Neural progenitor cell (in vitro differentiated cells): Measurements from ENCODE around the gene NHERF1. TPM values are rescaled to one million over a fixed set of nuclear protein-coding genes. Genes with fewer than 3 reads are reported as not detected.

Experiments used
- DNase-seq: peaks from one replicate; pipeline ENCODE4 v3.0.0-alpha.2; 2016; ENCODE audit warnings: low spot score
- H2AFZ ChIP-seq: fragments of 200-600 bp; sonication (generic); replicated peaks from 2 replicates; pipeline ENCODE4 v1.6.1; 2016; ENCODE audit warnings: antibody characterized with exemption
- H3F3A ChIP-seq: fragments of 200-600 bp; sonication (generic); 2 replicates; pipeline ENCODE4 v1.6.1; 2016; ENCODE audit warnings: antibody characterized with exemption, low read depth
- H3K27ac ChIP-seq: fragments of 200-600 bp; sonication (generic); 2 replicates; pipeline ENCODE4 v1.5.1; 2016; ENCODE audit warnings: mild to moderate bottlenecking
- H3K27me3 ChIP-seq: fragments of 200-600 bp; sonication (generic); 2 replicates; pipeline ENCODE4 v1.6.1; 2016; ENCODE audit warnings: mild to moderate bottlenecking, moderate library complexity
- H3K36me3 ChIP-seq: fragments of 200-600 bp; sonication (generic); 2 replicates; pipeline ENCODE4 v1.5.1; 2016
- H3K4me1 ChIP-seq: fragments of 200-600 bp; sonication (generic); 2 replicates; pipeline ENCODE4 v1.6.1; 2016; ENCODE audit warnings: mixed run types
- H3K4me2 ChIP-seq: fragments of 200-600 bp; sonication (generic); 2 replicates; pipeline ENCODE4 v1.6.1; 2016
- H3K4me3 ChIP-seq: fragments of 200-600 bp; sonication (generic); 2 replicates; pipeline ENCODE4 v1.5.1; 2016
- H3K79me2 ChIP-seq: fragments of 200-600 bp; sonication (generic); 2 replicates; pipeline ENCODE4 v1.6.1; 2016; ENCODE audit warnings: low read depth
- H3K9ac ChIP-seq: fragments of 200-600 bp; sonication (generic); 2 replicates; pipeline ENCODE4 v1.6.1; 2016
- H3K9me3 ChIP-seq: fragments of 200-600 bp; sonication (generic); 2 replicates; pipeline ENCODE4 v1.5.1; 2016; ENCODE audit warnings: low read depth
- H4K20me1 ChIP-seq: fragments of 200-600 bp; sonication (generic); 2 replicates; pipeline ENCODE4 v1.6.1; 2016; ENCODE audit warnings: low read depth
- H3K27ac Mint-ChIP-seq: 3 replicates; pipeline ENCODE4 v1.8.0; 2021; ENCODE audit warnings: mixed read lengths
- H3K27me3 Mint-ChIP-seq: 2 replicates; pipeline ENCODE4 v1.8.0; 2022; ENCODE audit warnings: low read depth, mild to moderate bottlenecking, inconsistent platforms, moderate library complexity, mixed read lengths; ENCODE audit not compliant: insufficient read depth
- H3K36me3 Mint-ChIP-seq: 3 replicates; pipeline ENCODE4 v1.8.0; 2021; ENCODE audit warnings: mixed read lengths
- H3K4me1 Mint-ChIP-seq: 3 replicates; pipeline ENCODE4 v1.8.0; 2021; ENCODE audit warnings: mixed read lengths
- H3K4me3 Mint-ChIP-seq: 3 replicates; pipeline ENCODE4 v1.8.0; 2021; ENCODE audit warnings: mild to moderate bottlenecking, moderate library complexity, mixed read lengths
- H3K9me3 Mint-ChIP-seq: 3 replicates; pipeline ENCODE4 v1.8.0; 2020; ENCODE audit warnings: mixed read lengths
- EZH2 ChIP-seq: fragments of 200-600 bp; sonication (generic); IDR thresholded peaks from 2 replicates; pipeline ENCODE4 v1.6.1; 2017; ENCODE audit warnings: antibody characterized with exemption, mild to moderate bottlenecking, moderate library complexity
- EZH2phosphoT487 ChIP-seq: fragments of 200-600 bp; sonication (generic); IDR thresholded peaks from 2 replicates; pipeline ENCODE4 v1.6.1; 2017; ENCODE audit warnings: antibody characterized with exemption
- total RNA-seq: library from RNA; depleted of rRNA; stranded (reverse); fragments of >200 nt; gene quantifications from 2 replicates; pipeline ENCODE4 v1.2.3, GENCODE V29; 2015; ENCODE audit warnings: low replicate concordance
- TF ChIP-seq, protein P1 (sequence below): fragments of 200-600 bp; sonication (generic); IDR thresholded peaks from 2 replicates; pipeline ENCODE4 v1.5.1; 2017; ENCODE audit warnings: antibody characterized with exemption, mild to moderate bottlenecking

Gene NHERF1
- total RNA-seq, 1 donor from 2014 or later: 27.1 TPM

DNA sequence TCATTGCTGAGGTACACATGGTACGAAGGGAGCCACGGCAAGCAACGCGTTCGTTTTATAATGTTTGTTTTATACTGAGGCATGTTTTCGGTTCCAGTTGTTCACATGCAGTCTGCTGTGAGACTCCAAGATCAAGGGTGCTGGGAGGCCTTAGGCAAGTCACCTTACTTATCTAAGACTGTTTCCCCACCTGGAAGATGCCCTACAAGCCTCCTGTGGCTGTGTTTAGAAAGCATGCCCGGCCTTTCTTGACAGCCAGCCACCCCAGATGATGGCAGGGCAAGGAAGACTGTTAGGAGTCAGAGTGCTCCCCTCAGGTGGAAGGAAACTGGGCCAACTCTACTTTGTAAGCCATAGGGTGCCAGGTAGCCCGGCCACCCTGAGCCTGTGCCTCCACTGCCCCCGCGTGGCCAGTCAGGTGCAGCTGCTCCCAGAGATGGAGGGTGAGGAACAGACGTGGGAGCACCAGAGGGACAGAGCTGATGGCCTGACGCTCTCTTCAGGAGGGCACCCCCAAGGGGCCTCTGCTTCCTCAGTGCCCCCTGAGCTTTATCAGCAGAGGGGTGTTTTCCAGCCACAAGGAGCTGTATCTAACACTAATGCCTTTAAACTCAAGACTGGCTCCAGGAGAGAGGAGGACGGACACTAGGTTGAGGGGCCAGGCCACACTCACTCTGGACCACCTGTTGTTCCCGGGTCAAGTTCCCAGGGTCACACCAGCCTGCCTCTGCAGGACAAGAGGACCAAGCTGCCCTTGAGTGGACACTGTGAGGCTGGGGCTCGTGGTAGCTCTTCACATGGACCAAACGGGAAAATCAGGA, 22.3 kb downstream of the NHERF1 start:
- TF ChIP-seq, protein P1, sequence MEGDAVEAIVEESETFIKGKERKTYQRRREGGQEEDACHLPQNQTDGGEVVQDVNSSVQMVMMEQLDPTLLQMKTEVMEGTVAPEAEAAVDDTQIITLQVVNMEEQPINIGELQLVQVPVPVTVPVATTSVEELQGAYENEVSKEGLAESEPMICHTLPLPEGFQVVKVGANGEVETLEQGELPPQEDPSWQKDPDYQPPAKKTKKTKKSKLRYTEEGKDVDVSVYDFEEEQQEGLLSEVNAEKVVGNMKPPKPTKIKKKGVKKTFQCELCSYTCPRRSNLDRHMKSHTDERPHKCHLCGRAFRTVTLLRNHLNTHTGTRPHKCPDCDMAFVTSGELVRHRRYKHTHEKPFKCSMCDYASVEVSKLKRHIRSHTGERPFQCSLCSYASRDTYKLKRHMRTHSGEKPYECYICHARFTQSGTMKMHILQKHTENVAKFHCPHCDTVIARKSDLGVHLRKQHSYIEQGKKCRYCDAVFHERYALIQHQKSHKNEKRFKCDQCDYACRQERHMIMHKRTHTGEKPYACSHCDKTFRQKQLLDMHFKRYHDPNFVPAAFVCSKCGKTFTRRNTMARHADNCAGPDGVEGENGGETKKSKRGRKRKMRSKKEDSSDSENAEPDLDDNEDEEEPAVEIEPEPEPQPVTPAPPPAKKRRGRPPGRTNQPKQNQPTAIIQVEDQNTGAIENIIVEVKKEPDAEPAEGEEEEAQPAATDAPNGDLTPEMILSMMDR: peak; percentile 78
- no peak for TF ChIP-seq EZH2phosphoT487
- H3K4me1 Mint-ChIP-seq: peaks cover 13% of the 10 kb centered on the region
- Histone ChIP-seq H3F3A (peaks cover 20% of the 10 kb centered on the region), H3K27ac (no peak overlapping the region), H3K9me3 (no peaks in the 10 kb centered on the region), H3K4me2 (no peak overlapping the region), H3K27me3 (no peaks in the 10 kb centered on the region), H4K20me1 (peaks cover 12% of the 10 kb centered on the region), H3K9ac (no peak overlapping the region), H3K36me3 (no peaks in the 10 kb centered on the region), H3K79me2 (peaks cover 21% of the 10 kb centered on the region), H2AFZ (no peak overlapping the region), H3K4me3 (no peak overlapping the region), H3K4me1 (peaks cover 5% of the 10 kb centered on the region)
- H3K36me3 Mint-ChIP-seq: peaks cover 14% of the 10 kb centered on the region
- peak overlapping the region; percentile 9 for H3K4me3 Mint-ChIP-seq
- H3K27ac Mint-ChIP-seq: no peak overlapping the region
- no peaks in the 10 kb centered on the region for H3K9me3 Mint-ChIP-seq
- peak; percentile 78 for DNase-seq
- peaks cover 12% of the 10 kb centered on the region for H3K27me3 Mint-ChIP-seq

DNA sequence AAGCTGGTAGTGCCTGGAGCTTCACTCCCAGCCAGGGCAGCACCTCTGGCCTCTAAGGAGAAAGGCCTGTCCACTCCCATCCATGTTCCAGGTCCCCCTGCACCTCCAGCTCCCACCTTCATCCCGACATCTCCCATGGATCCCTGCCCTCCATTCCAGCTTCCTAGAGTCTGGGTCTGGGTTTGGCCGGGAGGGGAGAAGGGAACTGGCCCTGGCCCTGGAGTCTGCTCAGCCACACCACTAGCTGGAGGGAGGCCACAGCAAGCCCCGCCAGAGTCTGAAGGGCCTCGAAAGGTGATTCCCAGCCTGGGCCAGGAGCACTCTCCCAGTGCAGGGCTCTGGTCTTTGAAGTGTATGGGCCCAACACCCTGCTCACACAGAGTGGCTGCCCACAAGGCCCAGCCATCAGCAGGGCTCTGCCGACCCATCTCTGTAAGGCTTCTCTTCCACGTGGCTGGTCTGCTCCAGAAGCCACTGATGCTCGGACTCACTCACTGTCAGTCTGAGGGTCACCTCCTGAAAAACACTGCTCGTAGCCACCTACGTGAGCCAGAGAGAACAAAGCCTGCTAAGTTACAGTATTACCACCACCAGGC, 23.0 kb downstream of the NHERF1 start:
- Mint-ChIP-seq H3K27ac (no peak overlapping the region), H3K9me3 (no peaks in the 10 kb centered on the region)
- H3F3A ChIP-seq: peaks cover 24% of the 10 kb centered on the region

DNA sequence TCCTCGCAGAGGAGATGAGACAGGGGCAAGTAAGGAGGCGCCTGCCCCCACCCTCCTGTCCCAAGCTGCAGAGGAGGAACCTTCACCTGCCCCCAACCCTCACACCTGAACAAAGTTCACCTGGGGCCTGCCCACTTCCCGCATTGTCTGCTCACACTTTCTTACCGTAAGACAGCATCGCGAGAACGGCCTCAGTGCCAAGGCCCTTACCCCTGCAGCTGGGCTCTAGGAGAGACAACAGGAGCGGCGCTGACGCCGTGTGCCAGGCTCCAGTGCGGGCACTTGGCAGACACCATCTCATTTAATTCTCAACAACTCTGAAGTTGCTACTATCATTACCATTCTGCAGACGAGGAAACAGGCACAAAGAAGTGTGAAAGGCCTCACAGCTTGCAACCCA, 23.6 kb downstream of the NHERF1 start:
- Histone ChIP-seq H2AFZ (no peak overlapping the region), H3K36me3 (no peaks in the 10 kb centered on the region)
- peaks cover 11% of the 10 kb centered on the region for H3K36me3 Mint-ChIP-seq

More for the DNA sequence above, 23.0 kb downstream of the NHERF1 start:
- no peaks in the 10 kb centered on the region for H3K9me3 ChIP-seq
- H2AFZ ChIP-seq: no peak overlapping the region
- peaks cover 5% of the 10 kb centered on the region for H3K4me1 ChIP-seq
- no peak overlapping the region for H3K9ac ChIP-seq
- H3K27me3 ChIP-seq: no peaks in the 10 kb centered on the region
- H3K4me3 Mint-ChIP-seq: no peak overlapping the region
- H3K36me3 Mint-ChIP-seq: peaks cover 11% of the 10 kb centered on the region
- no peak overlapping the region for H3K27ac ChIP-seq
- TF ChIP-seq EZH2phosphoT487: no peak
- TF ChIP-seq, protein P1: no peak
- TF ChIP-seq EZH2: no peak
- no peak overlapping the region for H3K4me3 ChIP-seq
- H4K20me1 ChIP-seq: peaks cover 12% of the 10 kb centered on the region
- DNase-seq: no peak
- H3K4me2 ChIP-seq: no peak overlapping the region
- peaks cover 14% of the 10 kb centered on the region for H3K27me3 Mint-ChIP-seq
- H3K79me2 ChIP-seq: peaks cover 16% of the 10 kb centered on the region
- no peaks in the 10 kb centered on the region for H3K36me3 ChIP-seq
- H3K4me1 Mint-ChIP-seq: peaks cover 18% of the 10 kb centered on the region

More for the DNA sequence above, 23.6 kb downstream of the NHERF1 start:
- Histone ChIP-seq H3K4me2 (no peak overlapping the region), H4K20me1 (peaks cover 12% of the 10 kb centered on the region), H3K4me3 (no peak overlapping the region), H3F3A (peaks cover 24% of the 10 kb centered on the region), H3K9me3 (no peaks in the 10 kb centered on the region), H3K27ac (no peak overlapping the region), H3K79me2 (peaks cover 21% of the 10 kb centered on the region), H3K4me1 (peaks cover 7% of the 10 kb centered on the region), H3K9ac (no peak overlapping the region), H3K27me3 (no peaks in the 10 kb centered on the region)
- Mint-ChIP-seq H3K9me3 (no peaks in the 10 kb centered on the region), H3K4me1 (peaks cover 21% of the 10 kb centered on the region), H3K27me3 (peaks cover 14% of the 10 kb centered on the region), H3K27ac (no peak overlapping the region), H3K4me3 (no peak overlapping the region)
- DNase-seq: no peak
- TF ChIP-seq EZH2: no peak
- TF ChIP-seq EZH2phosphoT487: no peak
